Neural cell (in vitro differentiated cells): Measurements from ENCODE around the gene MMP15. TPM values are rescaled to one million over a fixed set of nuclear protein-coding genes. Genes with fewer than 3 reads are reported as not detected.

Experiments used
- H2AFZ ChIP-seq: fragments of 200-600, 300-800 bp; sonication (generic), shearing (Covaris generic); 2 replicates; pipeline ENCODE4 v1.6.0; 2014; ENCODE audit warnings: low read depth, mild to moderate bottlenecking, antibody characterized with exemption, low read length, moderate library complexity
- H3F3A ChIP-seq: fragments of 200-600 bp; shearing (Covaris generic); 2 replicates; pipeline ENCODE4 v1.6.1; 2016; ENCODE audit warnings: mild to moderate bottlenecking, moderate library complexity, mixed read lengths, antibody characterized with exemption, low read length; ENCODE audit not compliant: insufficient read depth, poor library complexity, severe bottlenecking
- H3K27ac ChIP-seq: fragments of 200-600, 300-800 bp; sonication (generic), shearing (Covaris generic); 2 replicates; pipeline ENCODE4 v1.5.1; 2014; ENCODE audit warnings: mild to moderate bottlenecking, low read length, moderate library complexity
- H3K27me3 ChIP-seq: fragments of 300-800, 200-600 bp; sonication (generic), shearing (Covaris generic); 2 replicates; pipeline ENCODE4 v1.6.0; 2014; ENCODE audit warnings: mild to moderate bottlenecking, low read depth, low read length, moderate library complexity; ENCODE audit not compliant: insufficient read depth
- H3K36me3 ChIP-seq: fragments of 300-800, 200-600 bp; sonication (generic), shearing (Covaris generic); 2 replicates; pipeline ENCODE4 v1.5.1; 2014; ENCODE audit warnings: mild to moderate bottlenecking, antibody characterized with exemption, low read length, moderate library complexity; ENCODE audit not compliant: insufficient read depth
- H3K4me2 ChIP-seq: fragments of 300-800, 200-600 bp; sonication (generic), shearing (Covaris generic); 2 replicates; pipeline ENCODE4 v1.6.0; 2014; ENCODE audit warnings: mild to moderate bottlenecking, low read length
- H3K4me3 ChIP-seq: fragments of 300-800, 200-600 bp; sonication (generic), shearing (Covaris generic); 2 replicates; pipeline ENCODE4 v1.5.1; 2014; ENCODE audit warnings: mild to moderate bottlenecking, low read length, moderate library complexity
- H3K79me2 ChIP-seq: fragments of 200-600 bp; shearing (Covaris generic); replicated peaks from 2 replicates; pipeline ENCODE4 v1.6.0; 2014; ENCODE audit warnings: mild to moderate bottlenecking, low read length, moderate library complexity; ENCODE audit not compliant: insufficient read depth
- H3K9ac ChIP-seq: fragments of 300-800, 200-600 bp; sonication (generic), shearing (Covaris generic); 2 replicates; pipeline ENCODE4 v1.6.1; 2016; ENCODE audit warnings: mild to moderate bottlenecking, low read length, mixed read lengths
- H3K9me2 ChIP-seq: fragments of 200-600 bp; shearing (Covaris generic); 2 replicates; pipeline ENCODE4 v1.6.1; 2016; ENCODE audit warnings: mild to moderate bottlenecking, low read length, mixed read lengths; ENCODE audit not compliant: insufficient read depth
- H3K9me3 ChIP-seq: fragments of 200-600, 300-800 bp; sonication (generic), shearing (Covaris generic); 2 replicates; pipeline ENCODE4 v1.6.1; 2016; ENCODE audit warnings: mild to moderate bottlenecking, mixed run types, low read length, moderate library complexity, mixed read lengths
- H4K20me1 ChIP-seq: fragments of 200-600 bp; shearing (Covaris generic); 2 replicates; pipeline ENCODE4 v1.6.1; 2016; ENCODE audit warnings: mild to moderate bottlenecking, mixed run types; ENCODE audit not compliant: insufficient read depth
- CTCF ChIP-seq: fragments of 450-650 bp; IDR thresholded peaks from 2 replicates; pipeline ENCODE4 v1.5.1; 2014; ENCODE audit warnings: antibody characterized with exemption, mild to moderate bottlenecking, moderate library complexity; ENCODE audit not compliant: poor library complexity, severe bottlenecking
- EP300 ChIP-seq: fragments of 450-650 bp; conservative IDR thresholded peaks from 2 replicates; pipeline ENCODE4 v1.6.1; 2014; ENCODE audit warnings: antibody characterized with exemption, mild to moderate bottlenecking, moderate library complexity; ENCODE audit not compliant: poor library complexity, severe bottlenecking
- EZH2 ChIP-seq: fragments of 200-600, 300-800 bp; shearing (Covaris generic), sonication (generic); IDR thresholded peaks from 2 replicates; pipeline ENCODE4 v1.6.1; 2014; ENCODE audit warnings: antibody characterized with exemption, low read length, borderline replicate concordance, mild to moderate bottlenecking; ENCODE audit not compliant: insufficient read depth, poor library complexity, severe bottlenecking
- MXI1 ChIP-seq: fragments of 450-650 bp; conservative IDR thresholded peaks from 2 replicates; pipeline ENCODE4 v1.6.1; 2014; ENCODE audit warnings: antibody characterized with exemption, mild to moderate bottlenecking; ENCODE audit not compliant: poor library complexity, severe bottlenecking
- POLR2AphosphoS5 ChIP-seq: IDR thresholded peaks from 2 replicates; pipeline ENCODE4 v1.6.1; 2012
- RAD21 ChIP-seq: fragments of 450-650 bp; conservative IDR thresholded peaks from 2 replicates; pipeline ENCODE4 v1.6.1; 2014; ENCODE audit warnings: antibody characterized with exemption, mild to moderate bottlenecking, moderate library complexity
- REST ChIP-seq: IDR thresholded peaks from 2 replicates; pipeline ENCODE4 v1.6.1; 2012; ENCODE audit warnings: borderline replicate concordance
- SMC3 ChIP-seq: fragments of 450-650 bp; conservative IDR thresholded peaks from 2 replicates; pipeline ENCODE4 v1.6.1; 2014; ENCODE audit warnings: antibody characterized with exemption, mild to moderate bottlenecking, moderate library complexity; ENCODE audit not compliant: poor library complexity
- TAF1 ChIP-seq: IDR thresholded peaks from 2 replicates; pipeline ENCODE4 v1.6.1; 2012; ENCODE audit warnings: low read depth
- polyA plus RNA-seq: library from polyadenylated mRNA; depleted of rRNA; stranded (reverse); fragments of >200 nt; gene quantifications from 2 replicates; pipeline ENCODE4 v1.2.3, GENCODE V29; 2014

Gene MMP15
- polyA plus RNA-seq, 1 donor from 2014 or later: 18.5 TPM

- no peak overlapping the region for H3K4me2 ChIP-seq
- no peak overlapping the region for H2AFZ ChIP-seq
- no peaks in the 10 kb centered on the region for H3K9me2 ChIP-seq
- H4K20me1 ChIP-seq: no peaks in the 10 kb centered on the region
- H3K36me3 ChIP-seq: no peaks in the 10 kb centered on the region
- no peaks in the 10 kb centered on the region for H3K9me3 ChIP-seq
- no peaks in the 10 kb centered on the region for H3K27me3 ChIP-seq
- no peaks in the 10 kb centered on the region for H3F3A ChIP-seq
- no peaks in the 10 kb centered on the region for H3K79me2 ChIP-seq
- no peak overlapping the region for H3K4me3 ChIP-seq
- no peak overlapping the region for H3K9ac ChIP-seq
- H3K27ac ChIP-seq: no peak overlapping the region
- TF ChIP-seq SMC3 (no peak), TAF1 (no peak), EZH2 (no peak), MXI1 (no peak), CTCF (no peak), RAD21 (no peak)
Measured at GRCh38 chr16:57979006-57979585, 46.5 kb upstream of the MMP15 start.

- no peak overlapping the region for H3K4me2 ChIP-seq
- TF ChIP-seq CTCF (no peak), POLR2AphosphoS5 (no peak), EP300 (no peak), TAF1 (no peak), RAD21 (no peak), REST (no peak), SMC3 (no peak), MXI1 (no peak), EZH2 (no peak)
- H4K20me1 ChIP-seq: no peaks in the 10 kb centered on the region
Measured at GRCh38 chr16:57981636-57982035, 43.9 kb upstream of the MMP15 start.

More at GRCh38 chr16:57981636-57982035, 43.9 kb upstream of the MMP15 start:
- peaks cover 23% of the 10 kb centered on the region for H3K27me3 ChIP-seq
- H3K4me3 ChIP-seq: no peak overlapping the region
- H3K9me3 ChIP-seq: no peaks in the 10 kb centered on the region
- no peak overlapping the region for H2AFZ ChIP-seq
- H3F3A ChIP-seq: no peaks in the 10 kb centered on the region
- no peak overlapping the region for H3K27ac ChIP-seq
- H3K79me2 ChIP-seq: no peaks in the 10 kb centered on the region
- no peaks in the 10 kb centered on the region for H3K36me3 ChIP-seq
- H3K9me2 ChIP-seq: no peaks in the 10 kb centered on the region
- no peak overlapping the region for H3K9ac ChIP-seq
